IMR-90 (cell line): ENCODE measurements around the gene DNMT3A. TPM values are rescaled to one million over a fixed set of nuclear protein-coding genes. Genes with fewer than 3 reads are reported as not detected.

ENCODE experiments used
- ATAC-seq: fragments of 200-7000 bp; cut with Tn5 transposase; 2 replicates; pipeline ENCODE4 v1.9.1; 2020; ENCODE audit warnings: low read depth, mild to moderate bottlenecking, moderate library complexity
- BruUV-seq: library from RNA; stranded (reverse); fragments of 400-500 nt; replicated peaks from 2 replicates; lab custom pipeline; 2021; lab: Mats Ljungman, UMichigan
- CTCF ChIA-PET: fragments of 300-600 bp; formaldehyde crosslinking; extraction: SDS; loops from one replicate; lab custom pipeline; 2021; ENCODE audit warnings: antibody characterized with exemption; lab: Yijun Ruan, JAX
- POLR2A ChIA-PET: fragments of 300-600 bp; sonication (Branson Sonifier 250); formaldehyde crosslinking; loops from one replicate; lab custom pipeline; 2022; ENCODE audit warnings: antibody characterized with exemption; ENCODE audit not compliant: unreplicated experiment; lab: Charles Lee
- DNase-seq: peaks from one replicate; pipeline ENCODE4 v3.0.0; 2013
- H2AFZ ChIP-seq: replicated peaks from 2 replicates; pipeline ENCODE3; 2013; ENCODE audit warnings: low read length, mild to moderate bottlenecking; ENCODE audit not compliant: poor library complexity
- H2AK5ac ChIP-seq: 2 replicates; pipeline ENCODE4 v1.6.1; 2013; ENCODE audit warnings: low read depth, low read length, inconsistent platforms
- H2AK9ac ChIP-seq: replicated peaks from 2 replicates; pipeline ENCODE3; 2013; ENCODE audit warnings: mild to moderate bottlenecking, low read depth, low read length, moderate library complexity; ENCODE audit not compliant: poor library complexity
- H2BK120ac ChIP-seq: 2 replicates; pipeline ENCODE4 v1.6.1; 2013; ENCODE audit warnings: low read depth, low read length, inconsistent platforms
- H2BK15ac ChIP-seq: 3 replicates; pipeline ENCODE4 v1.6.1; 2013; ENCODE audit warnings: low read depth, low read length, inconsistent platforms
- H2BK20ac ChIP-seq: 2 replicates; pipeline ENCODE4 v1.6.1; 2013; ENCODE audit warnings: low read depth, mild to moderate bottlenecking, inconsistent platforms, low read length, moderate library complexity
- H2BK5ac ChIP-seq: 2 replicates; pipeline ENCODE4 v1.6.1; 2013; ENCODE audit warnings: mild to moderate bottlenecking, low read depth, low read length, inconsistent platforms; ENCODE audit not compliant: poor library complexity, severe bottlenecking
- H3K14ac ChIP-seq: replicated peaks from 2 replicates; pipeline ENCODE4 v1.6.1; 2013; ENCODE audit warnings: low read depth, low read length, inconsistent platforms
- H3K18ac ChIP-seq: 2 replicates; pipeline ENCODE4 v1.6.1; 2013; ENCODE audit warnings: low read depth, low read length, control low read depth
- H3K23ac ChIP-seq: 2 replicates; pipeline ENCODE4 v1.6.1; 2013; ENCODE audit warnings: low read depth, low read length, inconsistent platforms
- H3K27ac ChIP-seq: 2 replicates; pipeline ENCODE4 v1.5.1; 2013; ENCODE audit warnings: mild to moderate bottlenecking, control low read depth, low read length; ENCODE audit not compliant: insufficient read depth
- H3K27me3 ChIP-seq: 2 replicates; pipeline ENCODE4 v1.6.1; 2013; ENCODE audit warnings: low read length; ENCODE audit not compliant: control insufficient read depth, insufficient read depth
- H3K36me3 ChIP-seq: 2 replicates; pipeline ENCODE4 v1.6.1; 2013; ENCODE audit warnings: low read length, mixed read lengths; ENCODE audit not compliant: control insufficient read depth, insufficient read depth
- H3K4ac ChIP-seq: 2 replicates; pipeline ENCODE4 v1.6.1; 2013; ENCODE audit warnings: low read depth, low read length, inconsistent platforms
- H3K4me1 ChIP-seq: 2 replicates; pipeline ENCODE4 v1.6.1; 2013; ENCODE audit warnings: low read length, mixed read lengths; ENCODE audit not compliant: control insufficient read depth, insufficient read depth
- H3K4me2 ChIP-seq: 2 replicates; pipeline ENCODE4 v1.6.1; 2013; ENCODE audit warnings: low read depth, mild to moderate bottlenecking, control low read depth, low read length, moderate library complexity
- H3K4me3 ChIP-seq: 2 replicates; pipeline ENCODE4 v1.5.1; 2013; ENCODE audit warnings: low read depth, mild to moderate bottlenecking, control low read depth, low read length, moderate library complexity; ENCODE audit not compliant: insufficient read depth
- H3K56ac ChIP-seq: 2 replicates; pipeline ENCODE4 v1.6.1; 2013; ENCODE audit warnings: low read length, inconsistent platforms; ENCODE audit not compliant: insufficient read depth; ENCODE audit errors: extremely low read depth
- H3K79me1 ChIP-seq, 2 experiments: 2 replicates each; pipeline ENCODE4 v1.6.1; 2013; ENCODE audit warnings: low read length in 2 of 2, inconsistent platforms in 1 of 2, low read depth in 1 of 2
- H3K9ac ChIP-seq: 2 replicates; pipeline ENCODE4 v1.6.1; 2013; ENCODE audit warnings: low read depth, low read length, control low read depth
- H3K9me1 ChIP-seq: 2 replicates; pipeline ENCODE4 v1.6.1; 2013; ENCODE audit warnings: low read length, inconsistent platforms; ENCODE audit not compliant: insufficient read depth
- H3K9me3 ChIP-seq: 2 replicates; pipeline ENCODE4 v1.6.1; 2013; ENCODE audit warnings: low read length; ENCODE audit not compliant: control insufficient read depth, insufficient read depth
- H4K20me1 ChIP-seq: 2 replicates; pipeline ENCODE4 v1.6.1; 2013; ENCODE audit warnings: low read length, inconsistent platforms; ENCODE audit not compliant: insufficient read depth
- H4K5ac ChIP-seq: 2 replicates; pipeline ENCODE4 v1.6.1; 2013; ENCODE audit warnings: mild to moderate bottlenecking, low read depth, low read length, control low read depth
- H4K8ac ChIP-seq, 2 experiments: 2 replicates each; pipeline ENCODE4 v1.6.1; 2013; ENCODE audit warnings: low read depth in 2 of 2, low read length in 2 of 2, control low read depth in 1 of 2, inconsistent platforms in 1 of 2
- H4K91ac ChIP-seq: 2 replicates; pipeline ENCODE4 v1.6.1; 2013; ENCODE audit warnings: low read depth, low read length, inconsistent platforms; ENCODE audit not compliant: insufficient read depth
- CHD1 ChIP-seq: IDR thresholded peaks from 2 replicates; pipeline ENCODE4 v1.6.1; 2012; ENCODE audit warnings: low read depth, low read length, improper control_type of control experiment
- CTCF ChIP-seq: conservative IDR thresholded peaks from 2 replicates; pipeline ENCODE4 v1.5.1; 2012; ENCODE audit warnings: mild to moderate bottlenecking, low read depth, low read length, improper control_type of control experiment
- MAZ ChIP-seq: IDR thresholded peaks from 2 replicates; pipeline ENCODE4 v1.6.1; 2012; ENCODE audit warnings: low read depth, mild to moderate bottlenecking, low read length, improper control_type of control experiment, moderate library complexity, borderline replicate concordance
- NFE2L2 ChIP-seq: fragments of 150-350 bp; IDR thresholded peaks from 2 replicates; pipeline ENCODE4 v1.6.1; 2016; ENCODE audit warnings: low read depth, mild to moderate bottlenecking, low read length
- WGBS, 2 experiments: methylation state at CpG; one replicate each; pipeline versions ENCODE4 v1.1.5 to v1.1.7; 2013; ENCODE audit warnings: missing lambda C conversion rate in 2 of 2; ENCODE audit not compliant: insufficient read length in 1 of 2; ENCODE audit errors: extremely low coverage in 2 of 2; 5-methylcytosine and 5-hydroxymethylcytosine counted together
- dilution Hi-C: fragments of 300-500 bp; cut with HindIII; formaldehyde crosslinking; loops from one replicate; pipeline ENCODE4 v1.14.3; 2018; ENCODE audit warnings: low sequenced_read_pairs; ENCODE audit not compliant: unreplicated experiment
- in situ Hi-C: fragments of 300-500 bp; cut with MboI; formaldehyde crosslinking; loops from 3 replicates; pipeline ENCODE4 v1.14.3; 2019; ENCODE audit warnings: low sequenced_read_pairs, inconsistent platforms, mixed read lengths
- intact Hi-C: fragments of 100-400 bp; cut with micrococcal nuclease; formaldehyde crosslinking; loops from 2 replicates; pipeline ENCODE4 v1.10.0; 2022
- polyA plus RNA-seq, 3 experiments: library from polyadenylated mRNA; depleted of rRNA; stranded (reverse); fragments of >200 nt; gene quantifications; 2 replicates each; pipeline ENCODE4 v1.2.3, GENCODE V29; 2012; ENCODE audit warnings: low replicate concordance in 1 of 3
- total RNA-seq: library from RNA; depleted of rRNA; stranded (reverse); fragments of >200 nt; gene quantifications from 2 replicates; pipeline ENCODE4 v1.2.3, GENCODE V29; 2012

DNMT3A gene
- total and polyA plus RNA-seq, 2 of the 4 experiments (the other 2 are of a cell fraction) = 4.4 to 9.7 TPM

DNA sequence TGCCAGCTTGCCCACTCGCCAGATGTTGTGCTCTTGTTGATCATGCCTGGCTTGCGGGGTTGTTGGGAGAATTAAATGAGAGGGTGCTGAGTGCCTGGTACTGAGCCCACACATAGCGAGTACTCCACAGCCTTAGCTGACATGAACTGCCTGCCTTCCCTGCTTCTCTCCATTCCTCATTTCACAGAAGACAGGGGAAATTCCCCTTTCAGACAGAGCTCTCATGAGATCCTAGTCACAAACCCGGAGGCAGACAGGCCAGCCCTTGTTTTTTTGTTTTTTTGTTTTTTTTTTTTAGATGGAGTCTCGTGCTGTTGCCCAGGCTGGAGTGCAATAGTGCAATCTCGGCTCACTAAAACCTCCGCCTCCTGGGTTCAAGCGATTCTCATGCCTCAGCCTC lies 17.1 kb upstream of the DNMT3A start:
- Histone ChIP-seq H3K9me1 (no peaks in the 10 kb centered on the region), H4K91ac (no peak overlapping the region), H3K4me3 (no peak overlapping the region), H3K9me3 (no peaks in the 10 kb centered on the region), H3K56ac (no peak overlapping the region), H2BK20ac (no peak overlapping the region), H3K4ac (no peak overlapping the region), H3K4me1 (no peaks in the 10 kb centered on the region), H3K23ac (no peak overlapping the region), H3K9ac (no peak overlapping the region), H4K8ac (no peak overlapping the region), H3K4me2 (no peak overlapping the region), H3K18ac (no peak overlapping the region), H3K36me3 (no peaks in the 10 kb centered on the region), H2AK5ac (no peak overlapping the region), H3K27me3 (peaks cover 2% of the 10 kb centered on the region; the same call in 1 of the 2 replicates), H2AK9ac (no peak overlapping the region), H2BK120ac (no peak overlapping the region), H4K5ac (no peak overlapping the region), H3K27ac (no peak overlapping the region), H3K79me1 (no peaks in the 10 kb centered on the region), H4K20me1 (no peaks in the 10 kb centered on the region), H3K14ac (no peak overlapping the region), H2AFZ (no peak overlapping the region), H2BK15ac (no peak overlapping the region), H2BK5ac (no peak overlapping the region)
- ATAC-seq = no peak
- in situ Hi-C loops = no loop called here
- intact Hi-C loops = no loop called here
- DNase-seq = no peak
- BruUV-seq = no TSS peak
- POLR2A ChIA-PET = no interaction called here
- dilution Hi-C loops = no loop called here
- no peak for TF ChIP-seq CTCF
- no peak for TF ChIP-seq NFE2L2
- TF ChIP-seq CHD1 = no peak
- no peak for TF ChIP-seq MAZ
- no CpG with 5 or more reads among the region's 8 CpGs for WGBS, 2 experiments
- CTCF ChIA-PET = no interaction called here
